Left cardiac atrium (tissue), 4 donors: Measurements from ENCODE around the gene GUCY1A1. TPM values are rescaled to one million over a fixed set of nuclear protein-coding genes. Genes with fewer than 3 reads are reported as not detected.

Experiments
- ATAC-seq, 2 donors: fragments of 200-7000 bp; cut with Tn5 transposase; one replicate each; pipeline ENCODE4 v1.9.1; 2020; ENCODE audit warnings: mild to moderate bottlenecking in 2 of 2, moderate library complexity in 2 of 2
- DNase-seq: peaks from one replicate; pipeline ENCODE4 v3.0.0-alpha.2; 2020
- intact Hi-C, 2 donors: fragments of 100-400 bp; cut with DNase I; formaldehyde crosslinking; loops; one replicate each; pipeline versions ENCODE4 v1.14.1 to v1.15.1; 2022 to 2023
- total RNA-seq, 2 donors: library from RNA; stranded (reverse); fragmentation: NEBNext Ultra II Directional; extraction: Animal tissue kit (Norgen Biotek cat#: 25700); gene quantifications; one replicate each; pipeline ENCODE4 v1.2.1, GENCODE V29; 2021
- donor health status: DM: no; HTN: yes; CAD: no.
- donor health status: DM: no; HTN: yes; CAD: no; lungs with severe emphysema.
- donor health status: DM: yes; HTN: yes; CAD: no.
- donor health status: Dilated cardiomyopathy.

GUCY1A1 gene
- total RNA-seq, 2 donors from 2014 or later = 34.2 to 53.5 TPM

GRCh38 chr4:155687380-155687982 lies 20.8 kb downstream of the GUCY1A1 start:
- DNase-seq = no peak
- intact Hi-C loops = no loop called here
- ATAC-seq = peak in 1 of 2 donors; percentile 51

- intact Hi-C loops = no loop called here
- DNase-seq (no peak), ATAC-seq (no peak)
These were observed 21.6 kb downstream of the GUCY1A1 start for GRCh38 chr4:155688211-155688610.

- ATAC-seq (no peak), DNase-seq (no peak)
- intact Hi-C loops = no loop called here
These were observed 22.2 kb downstream of the GUCY1A1 start for GRCh38 chr4:155688860-155689259.

GRCh38 chr4:155690044-155690837 lies 23.6 kb downstream of the GUCY1A1 start:
- no peak for DNase-seq
- intact Hi-C loops = no loop called here
- ATAC-seq = peak; percentile 33 to 39

GRCh38 chr4:155692361-155692760 lies 25.7 kb downstream of the GUCY1A1 start:
- DNase-seq = no peak
- intact Hi-C loops = no loop called here
- no peak for ATAC-seq

GRCh38 chr4:155693015-155693663 lies 26.5 kb downstream of the GUCY1A1 start:
- ATAC-seq (no peak), DNase-seq (no peak)
- intact Hi-C loops = no loop called here

- no peak for ATAC-seq
- intact Hi-C loops = no loop called here
- DNase-seq = peak; percentile 30
These were observed 27.6 kb downstream of the GUCY1A1 start for GRCh38 chr4:155694100-155694785.

GRCh38 chr4:155696226-155696625 lies 29.6 kb downstream of the GUCY1A1 start:
- intact Hi-C loops = no loop called here
- DNase-seq (no peak), ATAC-seq (no peak)

GRCh38 chr4:155696726-155697125 lies 30.1 kb downstream of the GUCY1A1 start:
- DNase-seq = no peak
- intact Hi-C loops = no loop called here
- no peak for ATAC-seq

GRCh38 chr4:155701827-155702226 lies 35.2 kb downstream of the GUCY1A1 start:
- ATAC-seq = no peak
- DNase-seq = no peak
- intact Hi-C loops = no loop called here

GRCh38 chr4:155703486-155704247 lies 37.0 kb downstream of the GUCY1A1 start:
- DNase-seq (no peak), ATAC-seq (peak in 1 of 2 donors; percentile 28)
- intact Hi-C loops = no loop called here

GRCh38 chr4:155704841-155705404 lies 38.3 kb downstream of the GUCY1A1 start:
- DNase-seq (no peak), ATAC-seq (no peak)
- intact Hi-C loops = no loop called here

- no peak for DNase-seq
- intact Hi-C loops = no loop called here
- peak; percentile 74 to 89 for ATAC-seq
These were observed 39.0 kb downstream of the GUCY1A1 start for GRCh38 chr4:155705664-155706063.

- intact Hi-C loops = no loop called here
These were observed 39.5 kb downstream of the GUCY1A1 start for GRCh38 chr4:155706147-155706546.

GRCh38 chr4:155707251-155707650 lies 40.6 kb downstream of the GUCY1A1 start:
- intact Hi-C loops = no loop called here
- ATAC-seq = no peak

More at GRCh38 chr4:155706147-155706546, 39.5 kb downstream of the GUCY1A1 start:
- no peak for ATAC-seq
- DNase-seq = no peak

GRCh38 chr4:155708782-155709181 lies 42.1 kb downstream of the GUCY1A1 start:
- intact Hi-C loops = no loop called here
- ATAC-seq = no peak
- no peak for DNase-seq

More at GRCh38 chr4:155707251-155707650, 40.6 kb downstream of the GUCY1A1 start:
- no peak for DNase-seq

GRCh38 chr4:155709918-155710317 lies 43.3 kb downstream of the GUCY1A1 start:
- intact Hi-C loops = no loop called here
- ATAC-seq (no peak), DNase-seq (no peak)

- ATAC-seq (no peak), DNase-seq (no peak)
- intact Hi-C loops = no loop called here
These were observed 44.9 kb downstream of the GUCY1A1 start for GRCh38 chr4:155711556-155711955.

GRCh38 chr4:155712846-155713245 lies 46.2 kb downstream of the GUCY1A1 start:
- DNase-seq (no peak), ATAC-seq (no peak)
- intact Hi-C loops = no loop called here
